Smooth muscle cell (in vitro differentiated cells): Measurements from ENCODE around the gene RNF208. TPM values are rescaled to one million over a fixed set of nuclear protein-coding genes. Genes with fewer than 3 reads are reported as not detected.

Source experiments
- DNase-seq: peaks from one replicate; lab custom pipeline; 2025; ENCODE audit not compliant: unreplicated experiment; lab: John Stamatoyannopoulos, UW
- H2AFZ ChIP-seq: fragments of 200-600 bp; sonication (generic); 2 replicates; pipeline ENCODE4 v1.6.0; 2016; ENCODE audit warnings: antibody characterized with exemption, low read depth, mild to moderate bottlenecking
- H3F3A ChIP-seq: fragments of 200-600 bp; sonication (generic); 2 replicates; pipeline ENCODE4 v1.6.0; 2017; ENCODE audit warnings: antibody characterized with exemption, low read depth
- H3K27ac ChIP-seq: fragments of 200-600 bp; sonication (generic); 2 replicates; pipeline ENCODE4 v1.5.1; 2016; ENCODE audit warnings: low read depth, mild to moderate bottlenecking
- H3K27me3 ChIP-seq: fragments of 200-600 bp; sonication (generic); 2 replicates; pipeline ENCODE4 v1.6.1; 2016; ENCODE audit warnings: low read depth, mild to moderate bottlenecking
- H3K36me3 ChIP-seq: fragments of 200-600 bp; sonication (generic); 2 replicates; pipeline ENCODE4 v1.5.1; 2016; ENCODE audit warnings: low read depth
- H3K4me1 ChIP-seq: fragments of 200-600 bp; sonication (generic); 2 replicates; pipeline ENCODE4 v1.5.1; 2016; ENCODE audit warnings: low read depth
- H3K4me2 ChIP-seq: fragments of 200-600 bp; sonication (generic); 2 replicates; pipeline ENCODE4 v1.6.0; 2016; ENCODE audit warnings: mild to moderate bottlenecking
- H3K4me3 ChIP-seq: fragments of 200-600 bp; sonication (generic); 2 replicates; pipeline ENCODE4 v1.5.1; 2016; ENCODE audit warnings: mild to moderate bottlenecking
- H3K79me2 ChIP-seq: fragments of 200-600 bp; sonication (generic); 2 replicates; pipeline ENCODE4 v1.6.0; 2016; ENCODE audit warnings: low read depth, mild to moderate bottlenecking
- H3K9ac ChIP-seq: fragments of 200-600 bp; sonication (generic); 2 replicates; pipeline ENCODE4 v1.6.0; 2016; ENCODE audit warnings: low read depth
- H3K9me3 ChIP-seq: fragments of 200-600 bp; sonication (generic); replicated peaks from 2 replicates; pipeline ENCODE4 v1.5.1; 2016; ENCODE audit warnings: low read depth
- H4K20me1 ChIP-seq: fragments of 200-600 bp; sonication (generic); 2 replicates; pipeline ENCODE4 v1.6.0; 2016; ENCODE audit warnings: low read depth
- WGBS: methylation state at CpG from one replicate; pipeline ENCODE4 v1.1.7; 2016; ENCODE audit warnings: low lambda C conversion rate; 5-methylcytosine and 5-hydroxymethylcytosine counted together
- polyA plus RNA-seq: library from polyadenylated mRNA; unstranded; fragments of >200 nt; fragmentation: Nextera tagmentation; extraction: Ambion mirVana; gene quantifications from 2 replicates; pipeline ENCODE4 v1.2.1, GENCODE V29; 2016
- total RNA-seq: library from RNA; depleted of rRNA; stranded (reverse); fragments of >200 nt; gene quantifications from 2 replicates; pipeline ENCODE4 v1.2.3, GENCODE V29; 2014
- TF ChIP-seq, protein P1 (sequence below): fragments of 200-600 bp; sonication (generic); IDR thresholded peaks from 2 replicates; pipeline ENCODE4 v1.5.1; 2017; ENCODE audit warnings: borderline replicate concordance, mild to moderate bottlenecking, antibody characterized with exemption; ENCODE audit not compliant: insufficient read depth, poor library complexity, severe bottlenecking

Gene RNF208
- total and polyA plus RNA-seq, 2 experiments from 2014 or later: 0.36 to 1.4 TPM

GRCh38 chr9:137187386-137187785, 34.7 kb downstream of the RNF208 start:
- no peaks in the 10 kb centered on the region for H3K27me3 ChIP-seq
- H3F3A ChIP-seq: peaks cover 12% of the 10 kb centered on the region
- no peak for DNase-seq
- WGBS: 93% methylated on average over 14 of the region's 15 CpGs
- H3K79me2 ChIP-seq: peaks cover 39% of the 10 kb centered on the region
- H3K4me1 ChIP-seq: peaks cover 18% of the 10 kb centered on the region
- H3K4me2 ChIP-seq: peak overlapping the region; percentile 100
- peaks cover 10% of the 10 kb centered on the region for H4K20me1 ChIP-seq
- no peaks in the 10 kb centered on the region for H3K36me3 ChIP-seq
- peak overlapping the region; percentile 88 for H3K4me3 ChIP-seq
- no peak overlapping the region for H3K27ac ChIP-seq
- H2AFZ ChIP-seq: no peak overlapping the region
- peak overlapping the region; percentile 96 for H3K9ac ChIP-seq
- TF ChIP-seq, protein P1, sequence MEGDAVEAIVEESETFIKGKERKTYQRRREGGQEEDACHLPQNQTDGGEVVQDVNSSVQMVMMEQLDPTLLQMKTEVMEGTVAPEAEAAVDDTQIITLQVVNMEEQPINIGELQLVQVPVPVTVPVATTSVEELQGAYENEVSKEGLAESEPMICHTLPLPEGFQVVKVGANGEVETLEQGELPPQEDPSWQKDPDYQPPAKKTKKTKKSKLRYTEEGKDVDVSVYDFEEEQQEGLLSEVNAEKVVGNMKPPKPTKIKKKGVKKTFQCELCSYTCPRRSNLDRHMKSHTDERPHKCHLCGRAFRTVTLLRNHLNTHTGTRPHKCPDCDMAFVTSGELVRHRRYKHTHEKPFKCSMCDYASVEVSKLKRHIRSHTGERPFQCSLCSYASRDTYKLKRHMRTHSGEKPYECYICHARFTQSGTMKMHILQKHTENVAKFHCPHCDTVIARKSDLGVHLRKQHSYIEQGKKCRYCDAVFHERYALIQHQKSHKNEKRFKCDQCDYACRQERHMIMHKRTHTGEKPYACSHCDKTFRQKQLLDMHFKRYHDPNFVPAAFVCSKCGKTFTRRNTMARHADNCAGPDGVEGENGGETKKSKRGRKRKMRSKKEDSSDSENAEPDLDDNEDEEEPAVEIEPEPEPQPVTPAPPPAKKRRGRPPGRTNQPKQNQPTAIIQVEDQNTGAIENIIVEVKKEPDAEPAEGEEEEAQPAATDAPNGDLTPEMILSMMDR: no peak
- no peaks in the 10 kb centered on the region for H3K9me3 ChIP-seq

DNA sequence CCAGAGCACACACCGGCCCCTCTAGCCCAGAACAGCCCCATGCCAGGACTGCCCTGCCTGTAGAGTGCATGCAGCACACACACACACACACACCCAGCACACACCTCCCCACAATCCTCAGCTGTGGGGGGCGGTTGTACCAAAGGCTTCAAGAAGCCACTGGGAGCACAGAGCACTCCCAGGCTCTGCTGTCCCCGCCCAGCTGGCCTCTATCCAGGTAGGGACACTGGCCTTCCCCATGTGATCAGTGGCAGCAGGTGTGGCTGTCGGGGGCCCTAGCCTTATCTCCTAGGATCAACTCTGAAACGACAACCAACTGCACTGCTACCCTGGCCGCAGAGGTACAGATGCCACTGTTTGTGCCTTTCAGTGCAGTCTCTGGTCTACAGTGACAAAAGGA, 35.7 kb downstream of the RNF208 start:
- Histone ChIP-seq H3K36me3 (no peaks in the 10 kb centered on the region), H3K4me2 (peak overlapping the region; percentile 100), H4K20me1 (peaks cover 10% of the 10 kb centered on the region), H3K4me3 (no peak overlapping the region), H3K9me3 (no peaks in the 10 kb centered on the region), H2AFZ (no peak overlapping the region), H3F3A (peaks cover 12% of the 10 kb centered on the region), H3K9ac (no peak overlapping the region), H3K79me2 (peaks cover 39% of the 10 kb centered on the region), H3K27me3 (no peaks in the 10 kb centered on the region), H3K27ac (no peak overlapping the region), H3K4me1 (peaks cover 18% of the 10 kb centered on the region)
- 90% methylated on average over 6 of the region's 6 CpGs for WGBS
- TF ChIP-seq, protein P1: no peak
- no peak for DNase-seq

GRCh38 chr9:137185921-137186320, 36.1 kb downstream of the RNF208 start:
- TF ChIP-seq, protein P1: no peak
- Histone ChIP-seq H3K36me3 (no peaks in the 10 kb centered on the region), H3K9ac (no peak overlapping the region), H3K9me3 (no peaks in the 10 kb centered on the region), H3K27me3 (no peaks in the 10 kb centered on the region), H2AFZ (no peak overlapping the region), H3K79me2 (peaks cover 36% of the 10 kb centered on the region), H3K4me1 (peaks cover 18% of the 10 kb centered on the region), H3K4me3 (no peak overlapping the region), H3K4me2 (no peak overlapping the region), H3F3A (peaks cover 12% of the 10 kb centered on the region), H4K20me1 (peaks cover 10% of the 10 kb centered on the region), H3K27ac (no peak overlapping the region)
- no peak for DNase-seq
- 94% methylated on average over 19 of the region's 19 CpGs for WGBS
